IMR-90 (cell line): Measurements from ENCODE around the gene GALNT14.

Experiments
- CEBPB ChIP-seq: IDR thresholded peaks from 2 replicates; pipeline ENCODE4 v1.6.1; 2012; ENCODE audit warnings: low read depth, low read length, improper control_type of control experiment
- CTCF ChIP-seq: conservative IDR thresholded peaks from 2 replicates; pipeline ENCODE4 v1.5.1; 2012; ENCODE audit warnings: mild to moderate bottlenecking, low read depth, low read length, improper control_type of control experiment
- MAFK ChIP-seq: IDR thresholded peaks from 2 replicates; pipeline ENCODE4 v1.6.1; 2012; ENCODE audit warnings: low read depth, low read length, improper control_type of control experiment
- MXI1 ChIP-seq: IDR thresholded peaks from 2 replicates; pipeline ENCODE4 v1.6.1; 2012; ENCODE audit warnings: low read depth, mild to moderate bottlenecking, low read length, moderate library complexity, borderline replicate concordance
- NFE2L2 ChIP-seq: fragments of 150-350 bp; IDR thresholded peaks from 2 replicates; pipeline ENCODE4 v1.6.1; 2016; ENCODE audit warnings: low read depth, mild to moderate bottlenecking, low read length
- POLR2A ChIP-seq: IDR thresholded peaks from 2 replicates; pipeline ENCODE4 v1.6.1; 2012; ENCODE audit warnings: mild to moderate bottlenecking, low read depth, low read length
- RAD21 ChIP-seq: IDR thresholded peaks from 2 replicates; pipeline ENCODE4 v1.6.1; 2012; ENCODE audit warnings: low read length, improper control_type of control experiment
- RFX5 ChIP-seq: IDR thresholded peaks from 2 replicates; pipeline ENCODE4 v1.8.0; 2012; ENCODE audit warnings: low read depth, mild to moderate bottlenecking, low read length, moderate library complexity
- TF ChIP-seq, protein P1 (sequence below): fragments of 150-350 bp; IDR thresholded peaks from 2 replicates; pipeline ENCODE4 v1.6.1; 2017; ENCODE audit warnings: mild to moderate bottlenecking, antibody characterized with exemption, low read length, low read depth

- TF ChIP-seq CTCF, result no peak
- no peak for TF ChIP-seq RFX5
- no peak for TF ChIP-seq CEBPB
- TF ChIP-seq RAD21, result no peak
- TF ChIP-seq, protein P1, sequence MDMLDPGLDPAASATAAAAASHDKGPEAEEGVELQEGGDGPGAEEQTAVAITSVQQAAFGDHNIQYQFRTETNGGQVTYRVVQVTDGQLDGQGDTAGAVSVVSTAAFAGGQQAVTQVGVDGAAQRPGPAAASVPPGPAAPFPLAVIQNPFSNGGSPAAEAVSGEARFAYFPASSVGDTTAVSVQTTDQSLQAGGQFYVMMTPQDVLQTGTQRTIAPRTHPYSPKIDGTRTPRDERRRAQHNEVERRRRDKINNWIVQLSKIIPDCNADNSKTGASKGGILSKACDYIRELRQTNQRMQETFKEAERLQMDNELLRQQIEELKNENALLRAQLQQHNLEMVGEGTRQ, result no peak
- no peak for TF ChIP-seq MAFK
- no peak for TF ChIP-seq POLR2A
- no peak for TF ChIP-seq NFE2L2
- TF ChIP-seq MXI1, result no peak
These were observed 198.9 kb downstream of the GALNT14 start for GRCh38 chr2:30939364-30939763.
